Measurements from ENCODE around the gene NFASC. TPM values are rescaled to one million over a fixed set of nuclear protein-coding genes. Genes with fewer than 3 reads are reported as not detected.

NFASC gene
- 19.1 and 49.0 TPM in 2 replicates for total RNA-seq

GRCh38 chr1:204870160-204870912 is at the start of gene NFASC:
TSS of gene NFASC (plus strand) at chr1:204870862. CDS start at chr1:204944316, 73,454 bp downstream.

DNA sequence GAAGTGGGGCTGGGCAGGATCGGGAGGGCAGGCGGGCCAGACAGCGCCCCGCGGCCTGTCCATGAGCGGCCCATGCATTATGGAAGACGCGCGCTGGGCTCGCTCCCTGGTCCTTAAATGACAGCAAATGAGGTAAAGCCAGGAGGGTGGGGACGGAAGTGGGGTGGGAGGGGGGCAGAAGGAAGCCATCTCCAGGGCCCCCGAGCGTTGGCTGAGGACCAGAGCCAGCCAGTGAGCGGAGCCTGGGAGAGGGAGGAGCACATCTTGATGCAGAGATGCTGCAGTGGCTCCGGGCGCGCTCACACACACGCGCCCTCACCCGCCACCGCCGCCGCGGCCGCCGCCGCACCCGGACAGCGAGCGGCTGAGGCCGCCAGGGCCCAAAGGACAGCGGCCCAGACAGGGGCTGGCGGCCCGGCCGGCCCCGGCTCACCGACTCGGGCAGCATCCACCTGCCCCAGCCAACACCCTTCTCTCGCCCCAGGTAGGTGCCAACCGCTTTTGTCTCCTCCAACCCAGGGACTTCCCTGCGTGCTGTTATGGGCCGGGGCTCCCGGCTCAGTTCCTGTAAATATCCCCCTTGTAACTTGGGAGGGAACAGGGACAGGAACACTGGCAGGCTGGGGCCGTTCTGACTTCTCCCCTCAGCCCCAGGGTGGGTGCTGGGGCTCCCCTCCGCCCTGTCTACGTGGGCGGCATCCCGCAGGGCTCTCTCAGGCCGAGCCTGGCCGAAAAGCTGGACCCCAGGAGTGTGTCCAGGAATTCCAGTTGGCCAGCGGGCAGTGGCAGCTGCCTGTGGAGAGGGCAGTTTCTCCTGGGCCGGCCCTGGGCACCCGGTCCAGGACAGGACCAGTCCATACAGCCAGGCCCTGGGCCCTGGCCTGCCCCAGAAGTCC is 172.5 kb downstream of the NFASC start, which contains the start of gene CNTN2:
Gene CNTN2, plus strand, starts transcription at position 302 of the 896 bp plus-strand sequence. CDS start 9,974 bp downstream, outside the sequence.

Other genes with a start within 250 kb of the NFASC start
- not detected in 2 replicates for gene LRRN2, start 185.1 kb upstream of the NFASC start, total RNA-seq
- not detected in 2 replicates for gene CNTN2, start 172.3 kb downstream of the NFASC start, total RNA-seq
- 1.5 and 1.8 TPM in 2 replicates for gene TMEM81, start 213.6 kb downstream of the NFASC start, total RNA-seq